ENCODE data around the gene ARSG.

DNA sequence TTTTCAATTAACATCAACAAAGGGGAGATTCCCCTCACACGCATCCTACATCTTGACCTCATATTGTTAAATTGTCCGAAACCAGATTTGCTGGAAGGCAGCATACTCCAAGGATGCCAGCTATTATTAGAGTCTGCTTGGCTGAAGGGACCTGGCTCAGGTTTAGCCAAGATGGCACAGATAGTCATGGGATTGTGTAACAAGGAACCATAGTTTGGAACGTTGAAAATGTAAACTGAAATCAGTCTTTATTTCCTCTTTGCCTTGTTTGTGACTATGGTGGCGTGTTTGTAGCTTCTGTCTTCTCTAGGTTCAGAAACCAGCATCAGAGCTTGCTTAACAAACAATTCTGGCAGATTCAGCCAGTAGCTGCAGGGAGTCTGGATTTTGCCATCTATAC lies 5.9 kb downstream of the ARSG start:
- TF ChIP-seq, protein P1, sequence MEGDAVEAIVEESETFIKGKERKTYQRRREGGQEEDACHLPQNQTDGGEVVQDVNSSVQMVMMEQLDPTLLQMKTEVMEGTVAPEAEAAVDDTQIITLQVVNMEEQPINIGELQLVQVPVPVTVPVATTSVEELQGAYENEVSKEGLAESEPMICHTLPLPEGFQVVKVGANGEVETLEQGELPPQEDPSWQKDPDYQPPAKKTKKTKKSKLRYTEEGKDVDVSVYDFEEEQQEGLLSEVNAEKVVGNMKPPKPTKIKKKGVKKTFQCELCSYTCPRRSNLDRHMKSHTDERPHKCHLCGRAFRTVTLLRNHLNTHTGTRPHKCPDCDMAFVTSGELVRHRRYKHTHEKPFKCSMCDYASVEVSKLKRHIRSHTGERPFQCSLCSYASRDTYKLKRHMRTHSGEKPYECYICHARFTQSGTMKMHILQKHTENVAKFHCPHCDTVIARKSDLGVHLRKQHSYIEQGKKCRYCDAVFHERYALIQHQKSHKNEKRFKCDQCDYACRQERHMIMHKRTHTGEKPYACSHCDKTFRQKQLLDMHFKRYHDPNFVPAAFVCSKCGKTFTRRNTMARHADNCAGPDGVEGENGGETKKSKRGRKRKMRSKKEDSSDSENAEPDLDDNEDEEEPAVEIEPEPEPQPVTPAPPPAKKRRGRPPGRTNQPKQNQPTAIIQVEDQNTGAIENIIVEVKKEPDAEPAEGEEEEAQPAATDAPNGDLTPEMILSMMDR (IDR thresholded peaks at IDR 0.05), result no peak
- TF ChIP-seq EZH2 (IDR thresholded peaks at IDR 0.05), result no peak
